H1 (cell line): Measurements from ENCODE around the gene KLF16. TPM values are rescaled to one million over a fixed set of nuclear protein-coding genes. Genes with fewer than 3 reads are reported as not detected.
"Not testable (repeated sequence)": the region's sequence is repeated elsewhere in the genome, so short reads cannot be mapped to it uniquely, and the experiment has no call there.

Experiments used
- CTCF ChIA-PET: fragments of 300-600 bp; sonication (Branson Sonifier 250); formaldehyde crosslinking; loops from one replicate; lab custom pipeline; 2021; ENCODE audit not compliant: partially characterized antibody; lab: Charles Lee
- POLR2A ChIA-PET: fragments of 300-600 bp; sonication (Branson Sonifier 250); formaldehyde crosslinking; loops from one replicate; lab custom pipeline; 2021; ENCODE audit warnings: inconsistent platforms; ENCODE audit not compliant: partially characterized antibody; lab: Charles Lee
- DNase-seq, 2 experiments: peaks; one replicate each; pipeline versions ENCODE4 v3.0.0 to v3.0.0-alpha.2; 2010 to 2022; ENCODE audit warnings: low spot score in 2 of 2, low read depth in 1 of 2, mixed read lengths in 1 of 2
- FAIRE-seq: peaks from 2 replicates; lab custom pipeline; 2011; peaks lifted over from hg19 to GRCh38; lab: Jason Lieb, UNC
- H2AFZ ChIP-seq: 2 replicates; pipeline ENCODE4 v1.8.1; 2012; ENCODE audit warnings: low read length, inconsistent platforms
- H2AK5ac ChIP-seq: 2 replicates; pipeline ENCODE4 v1.6.1; 2013; ENCODE audit warnings: low read depth, low read length
- H2BK120ac ChIP-seq: replicated peaks from 2 replicates; pipeline ENCODE3; 2013; ENCODE audit warnings: low read depth, low read length, inconsistent platforms
- H2BK12ac ChIP-seq: 2 replicates; pipeline ENCODE4 v1.6.1; 2013; ENCODE audit warnings: low read depth, low read length
- H2BK15ac ChIP-seq: 2 replicates; pipeline ENCODE4 v1.6.1; 2013; ENCODE audit warnings: low read length
- H2BK20ac ChIP-seq: 2 replicates; pipeline ENCODE4 v1.6.1; 2013; ENCODE audit warnings: low read length
- H2BK5ac ChIP-seq: 2 replicates; pipeline ENCODE4 v1.6.1; 2013; ENCODE audit warnings: low read depth, low read length
- H3K14ac ChIP-seq: 2 replicates; pipeline ENCODE4 v1.6.1; 2013; ENCODE audit warnings: inconsistent platforms; ENCODE audit not compliant: insufficient read length
- H3K18ac ChIP-seq: 2 replicates; pipeline ENCODE4 v1.6.1; 2013; ENCODE audit warnings: low read length; ENCODE audit errors: extremely low read depth
- H3K23ac ChIP-seq: 2 replicates; pipeline ENCODE4 v1.6.1; 2013; ENCODE audit warnings: inconsistent platforms; ENCODE audit not compliant: insufficient read length
- H3K23me2 ChIP-seq: 2 replicates; pipeline ENCODE4 v1.6.1; 2013; ENCODE audit warnings: low read depth, low read length
- H3K27ac ChIP-seq: 2 replicates; pipeline ENCODE4 v1.6.1; 2011; ENCODE audit warnings: low read depth, low read length, inconsistent platforms
- H3K27me3 ChIP-seq, 4 experiments: replicated peaks in 1 of 4; 1 replicate in 1 of 4; 2 replicates in 3 of 4; pipeline versions ENCODE4 v1.6.1 to v1.8.1; 2011 to 2013; ENCODE audit warnings: low read length in 3 of 4, mild to moderate bottlenecking in 3 of 4, inconsistent platforms in 2 of 4, mixed read lengths in 2 of 4, moderate library complexity in 1 of 4; ENCODE audit not compliant: control insufficient read depth in 3 of 4, insufficient read depth in 3 of 4; ENCODE audit errors: extremely low read depth in 1 of 4
- H3K36me3 ChIP-seq, 4 experiments: 2 replicates each; pipeline versions ENCODE4 v1.6.1 to v1.8.1; 2011 to 2013; ENCODE audit warnings: mild to moderate bottlenecking in 4 of 4, low read length in 3 of 4, moderate library complexity in 2 of 4, control low read depth in 1 of 4, inconsistent platforms in 1 of 4; ENCODE audit not compliant: insufficient read depth in 4 of 4, control insufficient read depth in 2 of 4
- H3K4ac ChIP-seq: replicated peaks from 2 replicates; pipeline ENCODE3; 2013; ENCODE audit warnings: low read length, low read depth, mixed read lengths, inconsistent platforms; ENCODE audit not compliant: insufficient read length
- H3K4me1 ChIP-seq, 4 experiments: replicated peaks in 1 of 4; 1 replicate in 1 of 4; 2 replicates in 3 of 4; pipeline versions ENCODE4 v1.6.1 to v1.8.1; 2011 to 2013; ENCODE audit warnings: low read length in 3 of 4, inconsistent platforms in 2 of 4, mixed read lengths in 1 of 4; ENCODE audit not compliant: insufficient read depth in 4 of 4, control insufficient read depth in 3 of 4
- H3K4me2 ChIP-seq, 2 experiments: 2 replicates each; pipeline versions ENCODE4 v1.6.1 to v1.8.1; 2011 to 2013; ENCODE audit warnings: low read depth in 2 of 2, low read length in 2 of 2, control low read depth in 1 of 2, inconsistent platforms in 1 of 2, mild to moderate bottlenecking in 1 of 2; ENCODE audit not compliant: insufficient read depth in 1 of 2
- H3K4me3 ChIP-seq, 4 experiments: fragments of 200-600, 300-600 bp in 1 of 4; sonication (generic), shearing (Covaris generic), sonication (Bioruptor Twin) in 1 of 4; 2 replicates each; pipeline versions ENCODE4 v1.5.1 to v1.8.1; 2011 to 2016; ENCODE audit warnings: low read length in 4 of 4, low read depth in 3 of 4, control low read depth in 2 of 4, inconsistent platforms in 2 of 4, mild to moderate bottlenecking in 2 of 4, mixed read lengths in 1 of 4, moderate library complexity in 1 of 4; ENCODE audit not compliant: insufficient read depth in 2 of 4; ENCODE audit errors: extremely low read depth in 1 of 4
- H3K56ac ChIP-seq: replicated peaks from 2 replicates; pipeline ENCODE3; 2013; ENCODE audit warnings: low read depth, mild to moderate bottlenecking, mixed read lengths, low read length, inconsistent platforms; ENCODE audit not compliant: insufficient read length
- H3K79me1 ChIP-seq: 2 replicates; pipeline ENCODE4 v1.6.1; 2013; ENCODE audit warnings: low read depth, low read length, control low read depth
- H3K79me2 ChIP-seq, 2 experiments: 2 replicates each; pipeline versions ENCODE4 v1.6.1 to v1.8.1; 2012 to 2013; ENCODE audit warnings: low read length in 2 of 2, mild to moderate bottlenecking in 2 of 2, inconsistent platforms in 1 of 2; ENCODE audit not compliant: insufficient read depth in 2 of 2, control insufficient read depth in 1 of 2
- H3K9ac ChIP-seq, 4 experiments: replicated peaks in 1 of 4; 1 replicate in 1 of 4; 2 replicates in 3 of 4; pipeline versions ENCODE4 v1.6.1 to v1.8.1; 2011 to 2013; ENCODE audit warnings: low read depth in 3 of 4, low read length in 3 of 4, control low read depth in 2 of 4, mild to moderate bottlenecking in 2 of 4, moderate library complexity in 2 of 4, inconsistent platforms in 1 of 4; ENCODE audit errors: extremely low read depth in 1 of 4
- H3K9me3 ChIP-seq, 2 experiments: 2 replicates each; pipeline versions ENCODE4 v1.6.1 to v1.8.1; 2012 to 2013; ENCODE audit warnings: mild to moderate bottlenecking in 2 of 2, moderate library complexity in 2 of 2, control low read depth in 1 of 2, inconsistent platforms in 1 of 2, low read depth in 1 of 2, low read length in 1 of 2, mixed read lengths in 1 of 2; ENCODE audit not compliant: insufficient read depth in 2 of 2
- H4K20me1 ChIP-seq, 2 experiments: replicated peaks in 1 of 2; 2 replicates each; pipeline versions ENCODE3 to v1.8.1; 2011 to 2013; ENCODE audit warnings: inconsistent platforms in 2 of 2, low read length in 2 of 2, mild to moderate bottlenecking in 1 of 2; ENCODE audit not compliant: insufficient read depth in 2 of 2, control insufficient read depth in 1 of 2
- H4K5ac ChIP-seq: 2 replicates; pipeline ENCODE4 v1.6.1; 2013; ENCODE audit warnings: low read length, low read depth, mixed read lengths, inconsistent platforms; ENCODE audit not compliant: insufficient read length
- H4K8ac ChIP-seq: 2 replicates; pipeline ENCODE4 v1.8.0; 2013; ENCODE audit warnings: mild to moderate bottlenecking, moderate library complexity, low read length, inconsistent platforms; ENCODE audit not compliant: insufficient read depth; ENCODE audit errors: extremely low read depth
- H4K91ac ChIP-seq: replicated peaks from 2 replicates; pipeline ENCODE3; 2013; ENCODE audit warnings: low read length, mixed read lengths, inconsistent platforms; ENCODE audit not compliant: insufficient read length
- WGBS, 2 experiments: shearing (Covaris generic) in 1 of 2; methylation state at CpG; one replicate each; pipeline versions ENCODE4 v1.1.6 to v1.1.7; 2013 to 2015; ENCODE audit warnings: low lambda C conversion rate in 2 of 2, mixed read lengths in 2 of 2, inconsistent platforms in 1 of 2, low coverage in 1 of 2, missing lambda C conversion rate in 1 of 2; ENCODE audit not compliant: insufficient replicate concordance in 2 of 2, insufficient coverage in 1 of 2, insufficient read length in 1 of 2; ENCODE audit errors: extremely low coverage in 1 of 2, missing lambda C conversion rate in 1 of 2; 5-methylcytosine and 5-hydroxymethylcytosine counted together
- polyA plus RNA-seq, 7 experiments: library from polyadenylated mRNA; depleted of rRNA in 3 of 7; stranded (reverse) in 5 of 7; unstranded in 2 of 7; fragments of >200 nt in 5 of 7; fragments of 200-250 nt in 2 of 7; gene quantifications; 1 replicate in 5 of 7; 2 replicates in 1 of 7; 4 replicates in 1 of 7; pipeline versions ENCODE4 v1.2.1 to v1.2.3, GENCODE V29; 2011 to 2013; ENCODE audit warnings: missing spikeins in 2 of 7, mixed read lengths in 2 of 7
- total RNA-seq: library from RNA; stranded (reverse); fragmentation: NEBNext Ultra II Directional; extraction: Animal tissue kit (Norgen Biotek cat#: 25700); gene quantifications from 2 replicates; pipeline ENCODE4 v1.2.1, GENCODE V29; 2021

Gene KLF16
- total and polyA plus RNA-seq, 2 of the 8 experiments (the other 6 are each of a cell fraction or from before 2014, with no cell fraction given) = 14.3 to 45.9 TPM

GRCh38 chr19:1886360-1886759 lies 23.0 kb upstream of the KLF16 start:
- not testable (repeated sequence) for H3K23me2 ChIP-seq, H3K14ac ChIP-seq, H3K9ac ChIP-seq, H3K27ac ChIP-seq, H3K27me3 ChIP-seq, H3K18ac ChIP-seq, H2BK15ac ChIP-seq, H4K91ac ChIP-seq, H3K4me3 ChIP-seq, H2AK5ac ChIP-seq, H4K5ac ChIP-seq, H2BK120ac ChIP-seq, H2BK12ac ChIP-seq, H4K8ac ChIP-seq, H3K4ac ChIP-seq, H3K23ac ChIP-seq, H2AFZ ChIP-seq, DNase-seq, H3K4me2 ChIP-seq, FAIRE-seq, H3K56ac ChIP-seq, H3K9me3 ChIP-seq, H2BK5ac ChIP-seq, H2BK20ac ChIP-seq, H3K36me3 ChIP-seq
- Histone ChIP-seq H3K79me1 (peaks cover 16% of the 10 kb centered on the region), H4K20me1 (peaks cover 13 to 20% of the 10 kb centered on the region in 2 experiments), H3K79me2 (peaks cover 7 to 29% of the 10 kb centered on the region in 2 experiments; a peak in 3 of 4 replicates), H3K4me1 (peaks cover 3 to 14% (median 9%) of the 10 kb centered on the region in 4 experiments; a peak in 6 of 7 replicates)
- ChIA-PET POLR2A (interaction anchor here (0.9 to 2.9 kb wide), 3 partner anchors 11 to 22 kb away, joined by 4 to 9 read pairs (median 9); no protein-coding TSS in a partner anchor), CTCF (interaction anchor here (0.7 to 1.9 kb wide), 5 partner anchors 10 to 44 kb away, joined by 3 to 5 read pairs (median 4); no protein-coding TSS in a partner anchor)
- 95% methylated on average over 15 of the region's 15 CpGs; no CpG with 5 or more reads in 1 of the 2 experiments for WGBS, 2 experiments
